GM19372 (cell line): ENCODE results near the gene TMEM175.

Experiments used
- ATAC-seq: cut with Tn5 transposase; IDR thresholded peaks from one replicate; pipeline ENCODE4 v1.9.1; 2021; ENCODE audit warnings: mild to moderate bottlenecking, low read depth, moderate library complexity; ENCODE audit not compliant: unreplicated experiment

Gene TMEM175

DNA sequence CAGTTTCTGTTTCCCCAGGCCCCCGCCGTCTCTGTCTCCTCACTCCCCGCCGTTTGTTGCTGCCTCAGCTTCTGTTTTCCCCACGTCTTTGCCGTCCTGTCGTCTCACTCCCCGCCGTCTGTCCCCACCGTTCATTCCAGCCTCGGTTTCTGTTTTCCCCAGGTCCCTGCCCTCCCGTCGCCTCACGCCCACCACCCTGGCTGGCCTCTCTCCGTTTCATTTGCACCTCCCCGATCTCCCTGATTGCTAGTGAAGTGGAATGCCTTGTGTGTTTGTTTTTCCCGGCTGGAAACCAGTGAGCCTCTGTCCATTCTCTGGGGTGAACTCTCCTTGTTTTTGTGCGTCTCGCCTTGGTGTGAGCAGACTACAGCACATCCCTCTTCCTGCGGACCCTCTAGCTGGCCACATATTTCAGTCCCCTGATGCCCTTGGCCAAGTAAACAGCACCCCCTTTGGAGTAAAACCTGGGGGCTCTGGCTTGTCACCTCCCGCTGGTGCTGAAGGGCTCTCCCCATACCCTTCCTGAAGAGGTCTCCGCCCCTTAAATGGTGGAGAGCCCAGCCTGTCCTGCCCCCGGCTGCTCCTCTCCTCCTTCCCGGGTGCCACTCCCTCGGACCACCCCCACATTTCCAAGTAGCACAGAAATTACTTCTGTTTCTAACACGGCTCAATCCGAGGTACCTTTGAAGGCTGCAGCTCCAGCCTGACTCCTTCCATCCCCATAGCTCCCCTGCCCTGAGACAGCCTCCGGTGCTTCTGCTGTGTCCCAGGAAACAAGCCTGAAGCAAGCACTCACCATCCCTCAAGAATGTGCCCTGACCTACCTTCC, 13.2 kb downstream of the TMEM175 start:
- no peak for ATAC-seq

DNA sequence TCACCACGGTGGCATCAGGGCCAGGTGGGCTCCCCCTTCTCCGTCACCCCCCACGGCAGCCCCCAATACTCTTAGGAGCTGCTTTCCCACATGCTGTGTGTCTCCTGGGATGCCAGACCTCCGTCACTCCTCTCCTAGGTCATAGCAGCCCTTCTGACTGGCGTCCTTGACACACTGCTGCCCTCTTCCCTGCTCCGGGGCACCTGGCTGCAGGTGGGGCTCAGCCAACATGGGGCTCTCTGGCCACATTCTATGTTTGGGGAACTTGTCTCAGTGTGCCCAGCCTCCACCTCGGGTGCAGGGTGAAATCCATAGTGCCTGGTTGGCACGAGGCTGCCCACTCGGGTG, 13.8 kb downstream of the TMEM175 start:
- no peak for ATAC-seq

DNA sequence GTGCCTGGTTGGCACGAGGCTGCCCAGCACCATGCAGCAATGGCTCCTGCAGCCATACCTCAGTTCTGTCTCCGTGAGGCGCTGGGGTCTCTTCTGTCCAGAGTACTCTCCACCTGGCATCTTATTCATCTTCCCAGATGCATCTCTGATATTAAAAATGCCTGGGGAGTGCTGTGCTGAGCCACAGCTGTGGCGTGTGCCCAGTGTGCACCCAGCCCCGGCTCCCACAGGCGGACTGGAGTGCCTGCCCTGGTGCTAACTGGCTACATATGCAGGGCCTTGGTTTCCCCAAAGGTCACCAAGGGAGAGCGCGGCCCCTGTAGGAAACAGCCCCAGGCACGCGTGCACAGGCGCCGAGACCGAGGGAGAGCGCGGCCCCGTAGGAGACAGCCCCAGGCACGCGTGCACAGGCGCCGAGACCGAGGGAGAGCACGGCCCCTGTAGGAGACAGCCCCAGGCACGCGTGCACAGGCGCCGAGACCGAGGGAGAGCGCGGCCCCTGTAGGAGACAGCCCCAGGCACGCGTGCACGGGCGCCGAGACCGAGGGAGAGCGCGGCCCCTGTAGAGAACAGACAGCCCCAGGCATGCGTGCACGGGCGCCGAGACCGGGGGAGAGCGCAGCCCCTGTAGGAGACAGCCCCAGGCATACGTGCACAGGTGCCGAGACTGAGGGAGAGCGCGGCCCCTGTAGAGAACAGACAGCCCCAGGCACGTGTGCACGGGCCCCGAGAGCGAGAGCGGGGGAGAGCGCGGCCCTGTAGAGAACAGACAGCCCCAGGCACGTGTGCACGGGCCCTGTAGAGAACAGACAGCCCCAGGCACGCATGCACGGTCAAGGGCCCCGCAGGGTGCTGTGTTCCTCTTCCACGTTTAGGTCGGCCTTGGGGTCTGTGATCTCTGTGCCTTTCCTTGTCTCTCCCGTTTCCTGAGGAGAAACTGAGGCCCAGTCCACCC, 14.5 kb downstream of the TMEM175 start:
- no peak for ATAC-seq

DNA sequence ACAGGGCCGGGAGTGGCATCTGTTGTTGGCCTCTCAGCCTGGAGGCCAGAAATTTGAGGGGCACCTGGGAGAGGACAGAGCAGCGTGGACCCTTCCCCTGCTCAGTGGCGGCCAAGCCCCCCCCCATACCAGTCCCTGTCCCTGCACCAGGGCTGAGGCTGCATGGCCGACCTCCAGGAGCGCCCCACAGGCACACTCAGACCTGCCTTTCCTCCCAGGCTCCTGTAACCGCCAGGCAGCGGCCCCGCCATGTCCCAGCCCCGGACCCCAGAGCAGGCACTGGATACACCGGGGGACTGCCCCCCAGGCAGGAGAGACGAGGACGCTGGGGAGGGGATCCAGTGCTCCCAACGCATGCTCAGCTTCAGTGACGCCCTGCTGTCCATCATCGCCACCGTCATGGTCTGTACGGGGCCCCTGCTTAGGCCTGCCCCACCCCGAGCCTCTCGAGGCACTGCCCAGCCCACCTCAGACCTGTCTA, 15.3 kb downstream of the TMEM175 start:
- no peak for ATAC-seq

DNA sequence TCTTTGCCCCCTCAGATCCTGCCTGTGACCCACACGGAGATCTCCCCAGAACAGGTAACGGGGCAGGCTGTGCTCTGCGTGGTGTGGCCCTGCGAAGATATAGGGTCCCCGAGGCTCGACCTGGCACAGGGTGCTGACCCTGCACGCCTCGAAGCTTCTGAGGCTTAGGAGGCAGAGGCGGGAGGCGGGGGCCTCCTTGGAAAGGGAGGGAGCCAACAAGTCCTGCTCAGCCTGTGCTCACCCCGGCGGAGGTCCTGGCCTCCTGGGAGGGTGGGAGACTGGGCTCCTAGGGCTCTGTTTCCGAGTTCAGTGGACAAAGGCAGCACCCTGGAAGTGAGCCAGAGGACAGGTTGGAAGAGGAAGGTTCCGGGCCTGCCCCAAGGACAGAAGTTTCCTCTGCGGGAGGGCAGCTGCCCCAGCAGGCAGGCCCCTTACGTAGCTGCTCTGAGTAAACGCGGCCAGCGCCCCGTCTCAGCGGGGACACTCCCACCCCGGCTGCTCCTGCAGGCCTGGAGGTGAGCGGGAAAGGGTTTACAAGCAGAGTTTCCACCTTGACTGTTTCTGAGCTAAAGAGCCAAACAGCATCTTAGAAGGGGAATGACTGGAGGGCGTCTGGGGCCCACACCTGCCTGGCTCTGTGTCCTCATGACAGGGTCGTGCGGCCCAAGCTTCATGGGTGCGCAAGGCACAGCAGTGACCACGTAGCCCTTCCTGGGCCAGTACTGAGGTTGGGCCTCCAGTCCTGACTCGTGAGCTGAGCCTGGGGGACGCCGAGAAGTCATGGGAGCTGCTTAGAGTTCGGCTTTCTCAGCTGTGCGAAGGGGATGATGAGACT, 16.1 kb downstream of the TMEM175 start:
- no peak for ATAC-seq

DNA sequence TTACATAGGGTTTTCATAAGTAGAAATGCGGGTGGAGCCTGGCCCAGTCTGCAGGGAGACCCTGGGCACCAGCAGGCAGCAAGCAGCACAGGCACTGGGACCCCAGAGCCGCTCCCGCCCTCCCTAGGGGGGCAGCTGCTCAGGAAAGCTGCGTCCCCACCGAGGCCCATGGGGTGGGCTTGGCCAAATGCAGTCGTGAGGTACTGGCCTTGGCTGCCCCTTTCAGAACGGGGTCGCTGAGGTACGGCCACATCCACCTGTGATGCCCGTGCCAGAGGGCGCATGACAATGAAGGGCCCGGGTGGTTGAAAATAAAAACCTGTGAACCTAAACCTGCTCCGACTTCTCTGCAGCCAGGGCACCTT, 16.7 kb downstream of the TMEM175 start:
- ATAC-seq, result no peak

DNA sequence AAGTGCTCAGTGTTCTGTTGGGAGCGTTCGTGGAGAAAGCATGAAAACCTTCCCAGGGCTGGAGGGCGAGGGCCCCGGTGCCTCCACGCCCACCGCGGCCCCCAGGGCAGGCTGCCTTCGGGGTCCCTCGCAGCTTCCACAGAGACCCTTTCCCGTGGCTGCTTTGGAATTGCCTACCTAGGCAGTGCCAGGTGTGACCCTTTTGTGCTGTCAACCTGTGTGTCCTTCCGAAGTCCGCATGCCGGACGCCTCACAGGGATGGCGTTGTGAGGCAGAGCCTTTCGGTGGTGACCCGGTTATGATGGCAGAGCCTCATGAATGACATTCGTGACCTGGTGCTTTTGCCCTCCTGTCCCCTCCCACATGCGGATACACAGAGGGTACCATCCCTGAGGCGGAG, 17.4 kb downstream of the TMEM175 start:
- ATAC-seq, result no peak

DNA sequence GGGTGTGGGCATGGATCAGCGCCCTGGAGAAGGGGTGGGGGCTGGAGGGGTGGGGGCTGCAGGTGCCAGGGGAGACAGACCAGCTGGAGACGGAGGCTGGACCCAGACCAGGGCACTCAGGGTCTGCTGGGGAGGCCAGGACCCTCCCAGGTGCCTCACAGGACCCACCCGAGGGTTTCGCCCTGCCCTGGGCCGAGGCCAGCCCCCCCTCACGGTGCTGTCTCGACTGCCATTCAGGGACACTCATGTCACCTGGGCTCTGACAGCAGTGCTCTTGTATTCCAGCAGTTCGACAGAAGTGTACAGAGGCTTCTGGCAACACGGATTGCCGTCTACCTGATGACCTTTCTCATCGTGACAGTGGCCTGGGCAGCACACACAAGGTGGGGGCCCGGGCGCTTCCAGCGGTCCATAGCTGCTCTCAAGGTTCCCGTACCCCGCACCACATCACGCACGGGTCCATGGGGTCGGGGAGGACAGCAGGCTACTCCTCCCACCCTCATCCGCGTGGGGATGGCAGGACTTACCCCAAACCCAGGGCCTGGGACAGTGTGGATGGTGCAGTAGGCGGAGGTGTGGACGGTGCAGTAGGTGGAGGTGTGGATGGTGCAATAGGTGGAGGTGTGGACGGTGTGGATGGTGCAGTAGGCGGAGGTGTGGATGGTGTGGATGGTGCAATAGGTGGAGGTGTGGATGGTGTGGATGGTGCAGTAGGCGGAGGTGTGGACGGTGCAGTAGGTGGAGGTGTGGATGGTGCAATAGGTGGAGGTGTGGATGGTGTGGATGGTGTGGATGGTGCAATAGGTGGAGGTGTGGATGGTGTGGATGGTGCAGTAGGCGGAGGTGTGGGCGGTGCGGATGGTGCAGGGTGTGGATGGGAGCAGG, 18.1 kb downstream of the TMEM175 start:
- no peak for ATAC-seq

DNA sequence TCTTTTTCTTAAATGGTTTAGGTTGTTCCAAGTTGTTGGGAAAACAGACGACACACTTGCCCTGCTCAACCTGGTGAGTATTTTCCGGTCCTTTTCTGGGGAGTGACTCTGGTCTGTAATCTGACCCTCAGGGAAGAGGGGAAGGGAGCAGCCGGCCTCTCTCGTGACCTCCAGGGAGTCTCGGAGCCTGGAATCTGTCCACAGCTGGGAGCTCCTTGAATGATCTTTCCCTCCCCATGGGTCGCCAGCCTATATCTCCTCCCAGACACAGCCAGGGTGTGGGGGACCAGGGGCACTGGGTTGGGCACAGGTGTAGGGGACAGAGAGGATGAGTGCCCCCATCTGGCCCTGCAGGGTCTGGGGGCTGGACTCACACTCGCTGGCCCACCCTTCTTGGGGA, 18.9 kb downstream of the TMEM175 start:
- no peak for ATAC-seq

DNA sequence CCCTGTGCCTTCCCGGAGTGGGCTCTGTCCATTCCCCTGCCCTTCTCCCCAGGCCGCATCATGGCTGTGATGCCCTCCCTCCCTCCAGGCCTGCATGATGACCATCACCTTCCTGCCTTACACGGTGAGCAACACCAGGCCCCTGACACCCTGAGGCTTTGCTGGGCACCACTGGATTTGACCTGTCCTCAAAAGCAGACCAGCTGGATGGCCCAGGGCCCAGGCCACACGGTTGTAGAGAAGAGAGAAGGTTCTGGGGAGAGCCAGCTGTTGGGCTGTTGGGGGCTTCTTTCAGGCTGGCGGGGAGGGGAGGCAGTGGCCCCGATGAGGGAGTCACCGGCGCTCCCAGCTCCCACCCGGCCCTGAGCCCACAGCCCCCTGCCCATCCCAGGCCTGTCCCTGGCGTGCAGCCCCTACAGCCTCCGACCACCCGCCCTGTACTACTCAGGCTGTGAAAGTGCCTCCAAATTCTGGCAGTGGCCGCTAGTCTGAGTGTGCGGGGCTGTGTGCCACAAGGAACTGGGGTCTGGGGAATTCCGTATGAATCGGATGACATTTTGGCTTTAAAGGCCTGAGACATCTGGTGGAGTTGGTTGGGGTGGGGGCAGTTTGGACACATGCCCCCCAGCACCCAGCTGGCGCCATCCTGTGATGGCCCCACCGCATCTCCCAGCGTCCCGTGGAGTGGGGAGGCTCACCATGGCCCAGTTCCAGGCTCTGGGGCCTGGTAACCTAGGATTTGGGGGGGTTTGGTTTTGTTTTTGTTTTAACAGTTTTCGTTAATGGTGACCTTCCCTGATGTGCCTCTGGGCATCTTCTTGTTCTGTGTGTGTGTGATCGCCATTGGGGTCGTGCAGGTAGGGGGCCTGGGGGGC, 19.6 kb downstream of the TMEM175 start:
- no peak for ATAC-seq

DNA sequence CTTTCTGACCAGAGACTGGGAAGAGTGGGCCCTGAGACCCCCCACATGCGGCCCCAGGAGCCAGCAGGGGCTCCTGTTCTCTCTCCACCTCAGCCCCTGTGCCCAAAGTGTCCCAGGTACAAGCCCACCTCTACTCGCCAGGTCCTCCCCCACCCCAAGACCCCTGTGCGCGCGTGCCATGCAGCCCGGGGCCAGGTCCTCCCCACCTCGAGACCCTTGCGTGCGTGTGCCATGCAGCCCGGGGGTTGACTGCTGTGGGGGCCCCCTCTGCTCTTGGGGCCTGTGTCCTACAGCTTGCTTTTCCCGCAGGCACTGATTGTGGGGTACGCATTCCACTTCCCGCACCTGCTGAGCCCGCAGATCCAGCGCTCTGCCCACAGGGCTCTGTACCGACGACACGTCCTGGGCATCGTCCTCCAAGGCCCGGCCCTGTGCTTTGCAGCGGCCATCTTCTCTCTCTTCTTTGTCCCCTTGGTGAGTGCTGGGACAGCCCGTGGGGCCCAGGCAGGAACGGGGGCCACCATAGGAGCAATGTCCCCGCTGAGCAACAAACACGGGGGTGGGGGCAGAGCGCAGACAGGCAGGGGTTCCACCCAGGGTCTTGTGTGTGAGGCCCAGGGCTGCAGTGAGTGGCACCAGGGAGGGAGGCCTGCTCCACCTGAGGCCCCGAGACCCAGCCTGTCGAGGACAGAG, 20.8 kb downstream of the TMEM175 start:
- ATAC-seq, result no peak

DNA sequence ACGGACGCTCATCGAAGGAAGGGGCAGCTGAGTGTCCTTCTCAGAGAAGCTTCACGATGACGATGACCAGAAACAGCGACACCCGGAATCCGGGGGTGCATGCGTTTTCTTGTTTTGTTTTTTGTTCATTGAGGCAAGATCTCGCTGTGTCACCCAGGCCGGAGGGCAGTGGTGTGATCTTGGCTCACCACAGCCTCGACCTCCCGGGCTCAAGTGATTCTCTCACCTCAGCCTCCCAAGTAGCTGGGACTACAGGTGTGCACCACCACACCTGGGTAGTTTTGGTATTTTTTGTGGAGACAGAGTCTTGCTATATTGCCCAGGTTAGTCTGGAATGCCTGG, 21.3 kb downstream of the TMEM175 start:
- ATAC-seq, result no peak

DNA sequence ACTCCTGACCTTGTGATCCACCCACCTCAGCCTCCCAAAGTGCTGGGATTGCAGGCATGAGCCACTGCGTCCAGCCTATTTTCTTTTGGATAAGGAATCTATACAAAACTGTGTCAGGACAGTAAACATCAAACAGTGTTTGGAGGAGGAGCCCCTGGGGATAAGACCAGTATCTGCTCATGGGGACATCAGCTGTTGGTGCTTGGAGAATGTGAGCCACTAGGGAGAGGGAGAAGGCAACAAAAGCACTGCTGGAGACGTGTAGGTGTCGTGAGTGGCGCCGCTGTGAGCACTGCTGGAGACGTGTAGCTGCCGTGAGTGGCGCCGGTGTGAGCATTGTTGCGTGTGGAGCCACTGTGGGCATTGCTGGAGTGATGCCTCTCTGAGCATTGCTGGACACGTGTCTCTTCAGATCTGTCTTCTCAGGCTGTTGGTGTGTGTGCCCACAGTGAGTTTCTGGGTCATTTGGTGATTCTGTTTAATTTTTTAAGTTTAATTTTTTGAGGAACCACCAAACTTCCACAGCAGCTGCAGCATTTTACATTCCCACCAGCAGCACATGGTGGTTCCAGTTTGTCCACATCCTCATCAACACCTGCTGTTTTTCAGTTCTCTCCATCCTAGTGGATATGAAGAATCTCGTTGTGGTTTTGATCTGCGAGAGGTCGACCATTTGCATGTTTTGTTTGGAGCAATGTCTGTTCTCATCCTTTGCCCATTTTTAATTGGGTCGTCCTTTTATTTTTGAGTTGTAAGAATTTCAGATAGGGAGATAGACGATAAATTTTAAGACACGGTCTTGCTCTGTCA, 22.2 kb downstream of the TMEM175 start:
- no peak for ATAC-seq

DNA sequence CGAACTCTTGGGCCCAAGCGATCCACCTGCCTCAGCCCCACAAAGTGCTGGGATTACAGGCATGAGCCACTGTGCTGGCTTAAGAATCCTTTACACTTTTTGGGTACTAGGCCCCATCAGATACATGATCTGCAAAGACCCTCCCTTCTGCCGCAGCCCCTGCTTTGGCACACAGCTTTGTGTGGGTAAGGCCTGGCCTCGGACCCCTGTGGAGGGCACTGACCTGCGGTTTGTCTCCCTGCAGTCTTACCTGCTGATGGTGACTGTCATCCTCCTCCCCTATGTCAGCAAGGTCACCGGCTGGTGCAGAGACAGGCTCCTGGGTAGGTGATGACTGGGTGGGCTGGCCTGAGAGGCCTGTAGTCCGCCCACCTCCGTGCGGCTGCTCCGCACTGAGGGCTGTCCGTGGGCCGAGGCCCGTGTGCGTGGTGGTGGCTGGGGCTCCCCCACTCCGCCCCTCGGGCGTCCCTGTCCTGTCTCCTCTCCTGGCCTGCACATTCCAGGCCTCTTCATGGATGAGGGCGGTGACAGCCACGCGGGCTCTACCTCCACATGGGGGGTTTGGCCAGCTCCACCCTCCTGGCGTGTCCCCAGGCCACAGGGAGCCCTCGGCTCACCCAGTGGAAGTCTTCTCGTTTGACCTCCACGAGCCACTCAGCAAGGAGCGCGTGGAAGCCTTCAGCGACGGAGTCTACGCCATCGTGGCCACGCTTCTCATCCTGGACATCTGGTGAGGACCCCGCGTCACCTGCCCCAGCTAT, 23.1 kb downstream of the TMEM175 start:
- no peak for ATAC-seq

DNA sequence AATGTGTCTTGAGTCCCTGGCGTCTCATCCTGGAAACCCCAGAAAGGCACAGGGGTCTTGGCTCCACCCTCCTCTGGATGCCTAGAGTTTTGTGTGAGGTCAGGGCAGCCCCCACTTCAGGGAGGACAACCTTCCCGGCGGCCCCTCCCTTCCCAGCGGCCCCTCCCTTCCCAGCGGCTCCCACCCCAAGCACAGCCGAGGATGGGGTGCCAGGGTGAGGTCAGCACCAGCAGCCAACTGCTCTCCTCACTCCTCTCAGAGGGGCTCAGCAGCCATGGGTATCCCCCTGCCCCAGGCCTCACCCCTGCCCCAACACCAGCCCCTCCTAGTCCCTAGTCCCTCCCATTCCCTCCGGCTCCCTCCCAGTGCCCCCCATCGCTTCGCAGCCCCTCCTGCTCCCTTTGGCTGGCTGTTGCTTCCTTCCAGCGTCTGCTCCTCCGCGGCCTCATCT, 23.7 kb downstream of the TMEM175 start:
- no peak for ATAC-seq

DNA sequence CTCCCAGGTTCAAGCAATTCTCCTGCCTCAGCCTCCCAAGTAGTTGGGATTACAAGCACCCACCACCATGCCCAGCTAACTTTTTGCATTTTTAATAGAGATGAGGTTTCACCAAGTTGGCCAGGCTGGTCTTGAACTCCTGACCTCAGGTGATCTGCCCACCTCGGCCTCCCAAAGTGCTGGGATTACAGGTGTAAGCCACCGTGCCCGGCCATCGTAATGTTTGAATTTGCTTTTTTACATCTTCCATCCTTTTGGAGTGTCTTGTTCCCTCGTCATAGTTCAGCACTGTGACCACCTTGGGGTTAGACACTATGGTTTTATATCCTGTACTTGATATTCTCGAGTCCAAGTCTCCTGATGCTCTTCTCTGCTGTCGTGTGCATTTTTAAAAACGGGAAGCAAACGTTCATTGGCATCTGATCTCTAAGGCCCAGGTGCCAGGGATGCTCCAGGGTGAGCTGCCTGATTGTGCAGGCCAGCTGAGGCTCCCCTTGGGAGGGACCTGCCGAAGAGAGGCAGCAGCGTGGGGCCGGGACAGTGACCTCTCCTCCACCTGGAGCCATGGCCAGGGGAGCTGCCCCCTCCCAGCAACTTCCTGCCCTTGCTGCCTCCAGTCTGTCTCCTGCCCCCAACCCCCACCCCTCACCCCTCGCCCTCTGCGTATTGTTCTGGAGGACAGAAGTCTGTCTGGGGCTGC, 24.4 kb downstream of the TMEM175 start:
- no peak for ATAC-seq
